ENCODE results near the gene SPINK1. TPM values are rescaled to one million over a fixed set of nuclear protein-coding genes. Genes with fewer than 3 reads are reported as not detected.

The SPINK1 gene
- total and polyA plus RNA-seq, 2 of the 13 experiments (the other 11 are each of a cell fraction or from before 2014, with no cell fraction given) = 14.7 to 17.1 TPM

DNA sequence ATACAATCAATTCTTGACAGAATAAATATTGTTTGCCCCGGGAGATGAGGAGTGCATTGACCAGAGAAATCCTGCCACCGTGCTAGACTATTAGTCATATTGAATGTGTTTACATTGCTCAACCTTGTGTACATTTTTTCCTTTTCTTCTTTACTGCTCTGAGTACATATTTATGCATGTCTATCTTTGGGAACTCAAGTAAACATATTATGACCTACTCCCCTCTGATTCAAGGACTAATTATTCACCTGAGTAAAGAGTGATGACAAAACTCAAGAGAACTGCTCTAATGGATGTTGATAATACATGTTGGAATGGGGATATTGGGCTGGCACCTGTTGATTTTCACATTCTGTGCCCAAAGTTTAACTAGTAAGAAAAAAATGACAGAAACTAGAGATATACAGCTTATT lies 3.9 kb upstream of the SPINK1 start (continued):
- TF ChIP-seq, protein P1, sequence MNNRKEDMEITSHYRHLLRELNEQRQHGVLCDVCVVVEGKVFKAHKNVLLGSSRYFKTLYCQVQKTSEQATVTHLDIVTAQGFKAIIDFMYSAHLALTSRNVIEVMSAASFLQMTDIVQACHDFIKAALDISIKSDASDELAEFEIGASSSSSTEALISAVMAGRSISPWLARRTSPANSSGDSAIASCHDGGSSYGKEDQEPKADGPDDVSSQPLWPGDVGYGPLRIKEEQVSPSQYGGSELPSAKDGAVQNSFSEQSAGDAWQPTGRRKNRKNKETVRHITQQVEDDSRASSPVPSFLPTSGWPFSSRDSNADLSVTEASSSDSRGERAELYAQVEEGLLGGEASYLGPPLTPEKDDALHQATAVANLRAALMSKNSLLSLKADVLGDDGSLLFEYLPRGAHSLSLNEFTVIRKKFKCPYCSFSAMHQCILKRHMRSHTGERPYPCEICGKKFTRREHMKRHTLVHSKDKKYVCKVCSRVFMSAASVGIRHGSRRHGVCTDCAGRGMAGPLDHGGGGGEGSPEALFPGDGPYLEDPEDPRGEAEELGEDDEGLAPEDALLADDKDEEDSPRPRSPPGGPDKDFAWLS (CRISPR knock-in tag; IDR thresholded peaks at IDR 0.05; ENCODE audit: borderline replicate concordance) = no peak
- TF ChIP-seq, protein P2, sequence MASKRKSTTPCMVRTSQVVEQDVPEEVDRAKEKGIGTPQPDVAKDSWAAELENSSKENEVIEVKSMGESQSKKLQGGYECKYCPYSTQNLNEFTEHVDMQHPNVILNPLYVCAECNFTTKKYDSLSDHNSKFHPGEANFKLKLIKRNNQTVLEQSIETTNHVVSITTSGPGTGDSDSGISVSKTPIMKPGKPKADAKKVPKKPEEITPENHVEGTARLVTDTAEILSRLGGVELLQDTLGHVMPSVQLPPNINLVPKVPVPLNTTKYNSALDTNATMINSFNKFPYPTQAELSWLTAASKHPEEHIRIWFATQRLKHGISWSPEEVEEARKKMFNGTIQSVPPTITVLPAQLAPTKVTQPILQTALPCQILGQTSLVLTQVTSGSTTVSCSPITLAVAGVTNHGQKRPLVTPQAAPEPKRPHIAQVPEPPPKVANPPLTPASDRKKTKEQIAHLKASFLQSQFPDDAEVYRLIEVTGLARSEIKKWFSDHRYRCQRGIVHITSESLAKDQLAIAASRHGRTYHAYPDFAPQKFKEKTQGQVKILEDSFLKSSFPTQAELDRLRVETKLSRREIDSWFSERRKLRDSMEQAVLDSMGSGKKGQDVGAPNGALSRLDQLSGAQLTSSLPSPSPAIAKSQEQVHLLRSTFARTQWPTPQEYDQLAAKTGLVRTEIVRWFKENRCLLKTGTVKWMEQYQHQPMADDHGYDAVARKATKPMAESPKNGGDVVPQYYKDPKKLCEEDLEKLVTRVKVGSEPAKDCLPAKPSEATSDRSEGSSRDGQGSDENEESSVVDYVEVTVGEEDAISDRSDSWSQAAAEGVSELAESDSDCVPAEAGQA (IDR thresholded peaks at IDR 0.05; ENCODE audit: low read depth) = no peak
- TF ChIP-seq, protein P2 (CRISPR knock-in tag; IDR thresholded peaks at IDR 0.05; ENCODE audit: borderline replicate concordance) = peak; percentile 64; the same call in 1 of the 2 replicates
- TF ChIP-seq ZNF879 (CRISPR knock-in tag; IDR thresholded peaks at IDR 0.05) (no peak), MED1 (CRISPR knock-in tag; IDR thresholded peaks at IDR 0.05) (peak; percentile 91), ZNF510 (CRISPR knock-in tag; IDR thresholded peaks at IDR 0.05; ENCODE audit: low read depth) (no peak), TP53 (CRISPR knock-in tag; conservative IDR thresholded peaks at IDR 0.05) (no peak), SIN3B (IDR thresholded peaks at IDR 0.05; ENCODE audit: low read length) (no peak), ZNF296 (CRISPR knock-in tag; conservative IDR thresholded peaks at IDR 0.05) (no peak), HOXA9 (CRISPR knock-in tag; IDR thresholded peaks at IDR 0.05; ENCODE audit: borderline replicate concordance) (peak; percentile 91), BRD4 (CRISPR knock-in tag; IDR thresholded peaks at IDR 0.05) (no peak), NFIC (IDR thresholded peaks at IDR 0.05; ENCODE audit: low read length) (peak; percentile 99), DNMT3B (CRISPR knock-in tag; conservative IDR thresholded peaks at IDR 0.05) (peak; percentile 97)
- TF ChIP-seq, protein P3, sequence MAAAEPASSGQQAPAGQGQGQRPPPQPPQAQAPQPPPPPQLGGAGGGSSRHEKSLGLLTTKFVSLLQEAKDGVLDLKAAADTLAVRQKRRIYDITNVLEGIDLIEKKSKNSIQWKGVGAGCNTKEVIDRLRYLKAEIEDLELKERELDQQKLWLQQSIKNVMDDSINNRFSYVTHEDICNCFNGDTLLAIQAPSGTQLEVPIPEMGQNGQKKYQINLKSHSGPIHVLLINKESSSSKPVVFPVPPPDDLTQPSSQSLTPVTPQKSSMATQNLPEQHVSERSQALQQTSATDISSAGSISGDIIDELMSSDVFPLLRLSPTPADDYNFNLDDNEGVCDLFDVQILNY (CRISPR knock-in tag; conservative IDR thresholded peaks at IDR 0.05) = no peak
- TF ChIP-seq, protein P4, sequence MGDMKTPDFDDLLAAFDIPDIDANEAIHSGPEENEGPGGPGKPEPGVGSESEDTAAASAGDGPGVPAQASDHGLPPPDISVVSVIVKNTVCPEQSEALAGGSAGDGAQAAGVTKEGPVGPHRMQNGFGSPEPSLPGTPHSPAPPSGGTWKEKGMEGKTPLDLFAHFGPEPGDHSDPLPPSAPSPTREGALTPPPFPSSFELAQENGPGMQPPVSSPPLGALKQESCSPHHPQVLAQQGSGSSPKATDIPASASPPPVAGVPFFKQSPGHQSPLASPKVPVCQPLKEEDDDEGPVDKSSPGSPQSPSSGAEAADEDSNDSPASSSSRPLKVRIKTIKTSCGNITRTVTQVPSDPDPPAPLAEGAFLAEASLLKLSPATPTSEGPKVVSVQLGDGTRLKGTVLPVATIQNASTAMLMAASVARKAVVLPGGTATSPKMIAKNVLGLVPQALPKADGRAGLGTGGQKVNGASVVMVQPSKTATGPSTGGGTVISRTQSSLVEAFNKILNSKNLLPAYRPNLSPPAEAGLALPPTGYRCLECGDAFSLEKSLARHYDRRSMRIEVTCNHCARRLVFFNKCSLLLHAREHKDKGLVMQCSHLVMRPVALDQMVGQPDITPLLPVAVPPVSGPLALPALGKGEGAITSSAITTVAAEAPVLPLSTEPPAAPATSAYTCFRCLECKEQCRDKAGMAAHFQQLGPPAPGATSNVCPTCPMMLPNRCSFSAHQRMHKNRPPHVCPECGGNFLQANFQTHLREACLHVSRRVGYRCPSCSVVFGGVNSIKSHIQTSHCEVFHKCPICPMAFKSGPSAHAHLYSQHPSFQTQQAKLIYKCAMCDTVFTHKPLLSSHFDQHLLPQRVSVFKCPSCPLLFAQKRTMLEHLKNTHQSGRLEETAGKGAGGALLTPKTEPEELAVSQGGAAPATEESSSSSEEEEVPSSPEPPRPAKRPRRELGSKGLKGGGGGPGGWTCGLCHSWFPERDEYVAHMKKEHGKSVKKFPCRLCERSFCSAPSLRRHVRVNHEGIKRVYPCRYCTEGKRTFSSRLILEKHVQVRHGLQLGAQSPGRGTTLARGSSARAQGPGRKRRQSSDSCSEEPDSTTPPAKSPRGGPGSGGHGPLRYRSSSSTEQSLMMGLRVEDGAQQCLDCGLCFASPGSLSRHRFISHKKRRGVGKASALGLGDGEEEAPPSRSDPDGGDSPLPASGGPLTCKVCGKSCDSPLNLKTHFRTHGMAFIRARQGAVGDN (CRISPR knock-in tag; IDR thresholded peaks at IDR 0.05) = no peak
- TF ChIP-seq, protein P5, sequence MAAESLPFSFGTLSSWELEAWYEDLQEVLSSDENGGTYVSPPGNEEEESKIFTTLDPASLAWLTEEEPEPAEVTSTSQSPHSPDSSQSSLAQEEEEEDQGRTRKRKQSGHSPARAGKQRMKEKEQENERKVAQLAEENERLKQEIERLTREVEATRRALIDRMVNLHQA (CRISPR knock-in tag; IDR thresholded peaks at IDR 0.05) = no peak; the same call in 1 of the 2 replicates
- TF ChIP-seq, protein P6, sequence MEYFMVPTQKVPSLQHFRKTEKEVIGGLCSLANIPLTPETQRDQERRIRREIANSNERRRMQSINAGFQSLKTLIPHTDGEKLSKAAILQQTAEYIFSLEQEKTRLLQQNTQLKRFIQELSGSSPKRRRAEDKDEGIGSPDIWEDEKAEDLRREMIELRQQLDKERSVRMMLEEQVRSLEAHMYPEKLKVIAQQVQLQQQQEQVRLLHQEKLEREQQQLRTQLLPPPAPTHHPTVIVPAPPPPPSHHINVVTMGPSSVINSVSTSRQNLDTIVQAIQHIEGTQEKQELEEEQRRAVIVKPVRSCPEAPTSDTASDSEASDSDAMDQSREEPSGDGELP (IDR thresholded peaks at IDR 0.05; ENCODE audit: borderline replicate concordance, low read depth) = peak; percentile 91

Measured in HepG2 (cell line).